ENCODE data around the gene PDE6B. TPM values are rescaled to one million over a fixed set of nuclear protein-coding genes. Genes with fewer than 3 reads are reported as not detected.
"Not testable (repeated sequence)": the region's sequence is repeated elsewhere in the genome, so short reads cannot be mapped to it uniquely, and the experiment has no call there.

PDE6B gene
- total and polyA plus RNA-seq, 2 donors (not counting 1 experiment from before 2014, with no cell fraction given), result 2.1 TPM; not detected in 1

DNA sequence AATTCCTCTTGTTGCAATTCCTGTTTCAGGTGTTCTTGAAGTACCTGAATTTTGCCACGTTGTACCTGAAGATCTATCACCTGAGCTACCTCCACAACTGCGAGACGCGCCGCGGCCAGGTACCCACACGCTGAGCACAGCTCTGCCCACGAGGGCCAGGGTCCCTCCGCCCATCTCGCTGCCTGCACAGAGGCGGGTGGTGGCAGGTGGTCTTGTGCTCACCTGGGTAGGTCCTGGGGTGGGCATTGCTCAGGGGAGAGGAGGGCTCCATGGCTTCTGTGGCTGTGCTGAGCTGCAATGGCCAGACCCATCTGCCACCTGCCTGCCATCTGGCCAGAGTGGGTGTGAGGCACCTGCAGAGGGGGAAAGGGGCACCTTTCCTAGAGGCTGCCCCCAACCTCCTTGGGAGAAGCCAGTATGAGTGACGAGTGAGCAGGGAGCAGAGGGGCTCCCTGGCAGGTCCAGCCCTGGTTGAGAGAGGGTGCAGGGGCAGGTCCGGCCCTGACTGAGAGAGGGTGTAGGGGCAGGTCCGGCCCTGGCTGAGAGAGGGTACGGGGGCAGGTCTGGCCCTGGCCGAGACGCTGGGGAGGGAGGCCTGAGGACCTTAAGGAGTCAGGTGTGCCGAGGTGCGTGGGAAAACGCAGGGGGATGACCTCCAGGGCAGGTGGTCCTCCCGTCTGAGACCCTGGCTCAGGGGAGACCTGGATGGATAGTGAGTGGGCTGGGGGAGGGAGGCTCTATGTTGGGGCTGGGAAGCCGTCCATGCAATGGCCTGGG lies 10.7 kb downstream of the PDE6B start:
- TF ChIP-seq, protein P1, sequence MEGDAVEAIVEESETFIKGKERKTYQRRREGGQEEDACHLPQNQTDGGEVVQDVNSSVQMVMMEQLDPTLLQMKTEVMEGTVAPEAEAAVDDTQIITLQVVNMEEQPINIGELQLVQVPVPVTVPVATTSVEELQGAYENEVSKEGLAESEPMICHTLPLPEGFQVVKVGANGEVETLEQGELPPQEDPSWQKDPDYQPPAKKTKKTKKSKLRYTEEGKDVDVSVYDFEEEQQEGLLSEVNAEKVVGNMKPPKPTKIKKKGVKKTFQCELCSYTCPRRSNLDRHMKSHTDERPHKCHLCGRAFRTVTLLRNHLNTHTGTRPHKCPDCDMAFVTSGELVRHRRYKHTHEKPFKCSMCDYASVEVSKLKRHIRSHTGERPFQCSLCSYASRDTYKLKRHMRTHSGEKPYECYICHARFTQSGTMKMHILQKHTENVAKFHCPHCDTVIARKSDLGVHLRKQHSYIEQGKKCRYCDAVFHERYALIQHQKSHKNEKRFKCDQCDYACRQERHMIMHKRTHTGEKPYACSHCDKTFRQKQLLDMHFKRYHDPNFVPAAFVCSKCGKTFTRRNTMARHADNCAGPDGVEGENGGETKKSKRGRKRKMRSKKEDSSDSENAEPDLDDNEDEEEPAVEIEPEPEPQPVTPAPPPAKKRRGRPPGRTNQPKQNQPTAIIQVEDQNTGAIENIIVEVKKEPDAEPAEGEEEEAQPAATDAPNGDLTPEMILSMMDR (conservative IDR thresholded peaks at IDR 0.05 in 1 of 2, IDR thresholded peaks at IDR 0.05 in 1 of 2; ENCODE audit: low read depth in 1 of 2, low read length in 2 of 2), result no peak
- TF ChIP-seq EZH2 (IDR thresholded peaks at IDR 0.05; ENCODE audit: low read length, missing control alignments), result no peak
- Histone ChIP-seq H3K4me3 (replicated peaks in 1 of 4; ENCODE audit: control extremely low read depth in 1 of 4, insufficient read depth in 1 of 4, low read depth in 3 of 4, low read length in 4 of 4) (no peak overlapping the region), H3K27ac (ENCODE audit: insufficient read depth, low read length) (no peak overlapping the region), H2AFZ (ENCODE audit: low read length) (no peak overlapping the region), H3K36me3 (ENCODE audit: control insufficient read depth, insufficient read depth, low read length) (no peaks in the 10 kb centered on the region), H3K9me3 (ENCODE audit: control insufficient read depth, insufficient read depth, low read depth, low read length) (no peaks in the 10 kb centered on the region), H4K20me1 (ENCODE audit: control insufficient read depth, extremely low read depth, insufficient read depth, low read length) (no peaks in the 10 kb centered on the region), H3K4me1 (ENCODE audit: control insufficient read depth, extremely low read depth, insufficient read depth, low read length) (no peaks in the 10 kb centered on the region), H3K27me3 (ENCODE audit: control insufficient read depth, insufficient read depth, low read length) (no peaks in the 10 kb centered on the region), H3K4me2 (ENCODE audit: extremely low read depth, insufficient read depth, low read length) (no peak overlapping the region), H3K79me2 (ENCODE audit: control insufficient read depth, insufficient read depth, low read length) (no peaks in the 10 kb centered on the region), H3K9ac (ENCODE audit: insufficient read depth, low read length) (no peak overlapping the region)
- DNase-seq (ENCODE audit: low read depth in 2 of 2), result no peak

DNA sequence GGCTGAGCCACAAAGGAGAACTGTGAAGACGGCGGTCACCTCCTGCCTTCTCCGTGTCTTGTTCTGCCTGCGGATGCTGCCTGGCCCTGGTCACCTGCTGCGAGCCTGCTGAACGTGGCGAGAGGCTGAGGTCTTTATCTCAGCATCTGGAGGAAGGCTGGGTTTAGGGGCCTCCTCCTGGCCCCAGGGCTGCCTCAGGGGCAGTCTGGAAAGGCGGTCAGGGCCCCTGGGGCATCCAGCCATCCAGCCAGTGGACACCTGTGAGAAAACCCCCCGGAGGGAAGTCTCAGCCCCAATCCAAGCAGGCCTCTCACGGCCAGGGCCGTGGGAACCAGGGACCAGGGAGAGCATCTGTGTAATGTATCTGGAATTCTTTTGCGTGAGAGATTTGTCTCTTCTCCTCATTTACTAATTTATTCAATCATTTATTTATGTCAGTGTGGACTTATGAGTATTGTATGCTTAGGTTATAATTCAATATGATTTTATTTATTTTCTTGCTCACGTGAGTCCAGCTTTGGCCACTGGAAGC lies 11.3 kb downstream of the PDE6B start:
- TF ChIP-seq EZH2 (IDR thresholded peaks at IDR 0.05; ENCODE audit: low read length, missing control alignments), result no peak
- TF ChIP-seq, protein P1 (conservative IDR thresholded peaks at IDR 0.05 in 1 of 2, IDR thresholded peaks at IDR 0.05 in 1 of 2; ENCODE audit: low read depth in 1 of 2, low read length in 2 of 2), result no peak
- no peaks in the 10 kb centered on the region for H3K9me3 ChIP-seq (ENCODE audit: control insufficient read depth, insufficient read depth, low read depth, low read length)
- no peak for DNase-seq (ENCODE audit: low read depth in 2 of 2)
- H3K27me3 ChIP-seq (ENCODE audit: control insufficient read depth, insufficient read depth, low read length), result no peaks in the 10 kb centered on the region
- no peaks in the 10 kb centered on the region for H4K20me1 ChIP-seq (ENCODE audit: control insufficient read depth, extremely low read depth, insufficient read depth, low read length)
- H3K9ac ChIP-seq (ENCODE audit: insufficient read depth, low read length), result no peak overlapping the region
- H3K4me2 ChIP-seq (ENCODE audit: extremely low read depth, insufficient read depth, low read length), result no peak overlapping the region
- no peaks in the 10 kb centered on the region for H3K4me1 ChIP-seq (ENCODE audit: control insufficient read depth, extremely low read depth, insufficient read depth, low read length)
- no peak overlapping the region for H3K4me3 ChIP-seq (replicated peaks in 1 of 4; ENCODE audit: control extremely low read depth in 1 of 4, insufficient read depth in 1 of 4, low read depth in 3 of 4, low read length in 4 of 4)
- no peak overlapping the region for H3K27ac ChIP-seq (ENCODE audit: insufficient read depth, low read length)
- no peaks in the 10 kb centered on the region for H3K36me3 ChIP-seq (ENCODE audit: control insufficient read depth, insufficient read depth, low read length)
- no peak overlapping the region for H2AFZ ChIP-seq (ENCODE audit: low read length)
- no peaks in the 10 kb centered on the region for H3K79me2 ChIP-seq (ENCODE audit: control insufficient read depth, insufficient read depth, low read length)

DNA sequence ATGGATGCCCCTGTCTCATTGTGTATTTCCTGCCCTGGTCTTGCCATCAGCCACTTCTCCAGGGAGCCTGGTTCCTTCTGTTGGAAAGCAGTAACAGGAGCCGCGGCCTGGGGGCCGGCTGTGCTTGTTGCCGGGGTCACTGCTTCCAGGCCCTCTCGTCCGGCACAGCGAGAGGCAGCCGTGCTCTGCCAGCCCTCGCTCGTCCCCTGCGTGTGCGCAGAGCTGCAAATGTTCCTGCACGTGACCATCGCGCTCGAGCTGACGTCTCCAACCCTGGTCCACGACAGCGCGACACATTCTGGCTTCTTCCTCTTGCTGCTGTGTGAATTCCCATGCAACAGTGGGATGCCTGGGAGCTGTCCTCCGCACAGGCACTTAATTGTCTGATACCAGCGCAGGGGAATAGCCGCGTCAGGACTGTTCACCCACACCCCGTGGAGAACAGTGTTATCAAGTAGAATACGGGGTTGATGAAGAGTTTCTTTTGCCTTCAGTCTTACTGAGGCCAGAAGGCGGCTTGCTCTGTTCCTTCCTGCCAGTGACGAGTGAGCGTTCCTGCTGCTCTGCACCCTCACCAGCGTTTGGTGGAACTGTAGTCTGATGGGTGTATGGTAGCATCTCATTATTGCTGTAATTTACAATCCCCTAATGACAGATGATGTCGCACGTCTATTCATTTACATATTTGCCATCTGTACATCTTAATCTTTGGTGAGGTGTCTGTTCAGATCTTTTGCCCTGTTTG lies 12.3 kb downstream of the PDE6B start:
- H3K27ac ChIP-seq (ENCODE audit: insufficient read depth, low read length), result no peak overlapping the region
- H3K4me2 ChIP-seq (ENCODE audit: extremely low read depth, insufficient read depth, low read length), result no peak overlapping the region
- no peaks in the 10 kb centered on the region for H3K27me3 ChIP-seq (ENCODE audit: control insufficient read depth, insufficient read depth, low read length)
- H4K20me1 ChIP-seq (ENCODE audit: control insufficient read depth, extremely low read depth, insufficient read depth, low read length), result no peaks in the 10 kb centered on the region
- H3K36me3 ChIP-seq (ENCODE audit: control insufficient read depth, insufficient read depth, low read length), result no peaks in the 10 kb centered on the region
- H3K9me3 ChIP-seq (ENCODE audit: control insufficient read depth, insufficient read depth, low read depth, low read length), result no peaks in the 10 kb centered on the region
- no peaks in the 10 kb centered on the region for H3K79me2 ChIP-seq (ENCODE audit: control insufficient read depth, insufficient read depth, low read length)
- no peaks in the 10 kb centered on the region for H3K4me1 ChIP-seq (ENCODE audit: control insufficient read depth, extremely low read depth, insufficient read depth, low read length)
- TF ChIP-seq EZH2 (IDR thresholded peaks at IDR 0.05; ENCODE audit: low read length, missing control alignments), result no peak
- TF ChIP-seq, protein P1 (conservative IDR thresholded peaks at IDR 0.05 in 1 of 2, IDR thresholded peaks at IDR 0.05 in 1 of 2; ENCODE audit: low read depth in 1 of 2, low read length in 2 of 2), result no peak
- no peak for DNase-seq (ENCODE audit: low read depth in 2 of 2)
- H3K4me3 ChIP-seq (replicated peaks in 1 of 4; ENCODE audit: control extremely low read depth in 1 of 4, insufficient read depth in 1 of 4, low read depth in 3 of 4, low read length in 4 of 4), result no peak overlapping the region
- H3K9ac ChIP-seq (ENCODE audit: insufficient read depth, low read length), result no peak overlapping the region
- no peak overlapping the region for H2AFZ ChIP-seq (ENCODE audit: low read length)

DNA sequence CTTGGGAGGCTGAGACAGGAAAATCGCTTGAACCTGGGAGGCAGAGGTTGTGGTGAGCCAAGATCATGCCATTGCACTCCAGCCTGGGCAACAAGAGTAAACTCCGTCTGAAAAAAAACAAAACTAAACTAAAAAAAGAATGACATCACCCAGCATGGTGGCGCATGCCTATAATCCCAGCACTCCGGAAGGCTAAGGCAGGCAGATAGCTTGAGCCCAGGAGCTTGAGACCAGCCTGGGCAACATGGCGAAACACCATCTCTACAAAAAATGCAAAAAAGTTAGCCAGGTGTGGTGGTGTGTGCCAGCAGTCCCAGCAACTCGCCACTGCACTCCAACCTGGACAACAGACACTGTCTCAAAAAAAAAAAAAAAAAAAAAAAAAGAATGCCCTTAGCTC lies 17.0 kb downstream of the PDE6B start:
- H3K27ac ChIP-seq (ENCODE audit: insufficient read depth, low read length); DNase-seq (ENCODE audit: low read depth in 2 of 2); H3K9ac ChIP-seq (ENCODE audit: insufficient read depth, low read length); H3K79me2 ChIP-seq (ENCODE audit: control insufficient read depth, insufficient read depth, low read length); H4K20me1 ChIP-seq (ENCODE audit: control insufficient read depth, extremely low read depth, insufficient read depth, low read length); H3K9me3 ChIP-seq (ENCODE audit: control insufficient read depth, insufficient read depth, low read depth, low read length); H3K4me2 ChIP-seq (ENCODE audit: extremely low read depth, insufficient read depth, low read length); H3K36me3 ChIP-seq (ENCODE audit: control insufficient read depth, insufficient read depth, low read length); H2AFZ ChIP-seq (ENCODE audit: low read length); H3K27me3 ChIP-seq (ENCODE audit: control insufficient read depth, insufficient read depth, low read length); H3K4me3 ChIP-seq (replicated peaks in 1 of 4; ENCODE audit: control extremely low read depth in 1 of 4, insufficient read depth in 1 of 4, low read depth in 3 of 4, low read length in 4 of 4); H3K4me1 ChIP-seq (ENCODE audit: control insufficient read depth, extremely low read depth, insufficient read depth, low read length): not testable (repeated sequence)

Measured in fibroblast of lung (primary cell).